ENCODE data around the gene GTPBP6. TPM values are rescaled to one million over a fixed set of nuclear protein-coding genes. Genes with fewer than 3 reads are reported as not detected.
"Not testable (repeated sequence)": the region's sequence is repeated elsewhere in the genome, so short reads cannot be mapped to it uniquely, and the experiment has no call there.

The GTPBP6 gene
- total RNA-seq, 2 donors from 2014 or later = 47.2 to 53.6 TPM

DNA sequence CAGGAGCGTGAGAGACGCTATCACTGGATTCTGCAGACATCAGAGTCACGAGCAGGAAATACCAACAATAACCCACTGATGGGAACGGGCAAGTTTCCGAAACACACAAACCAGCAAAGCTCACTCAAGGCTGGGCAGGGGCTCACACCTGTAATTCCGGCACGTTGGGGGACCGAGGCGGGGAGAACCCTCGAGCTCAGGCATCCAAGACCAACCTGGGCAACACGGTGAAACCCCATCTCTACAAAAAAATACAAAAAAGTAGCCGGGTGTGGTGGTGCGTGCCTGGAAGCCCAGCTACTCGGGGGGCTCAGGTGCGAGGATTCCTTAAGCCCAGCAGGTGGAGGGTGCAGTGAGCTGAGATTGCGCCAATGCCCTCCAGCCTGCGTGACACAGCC, 17.2 kb upstream of the GTPBP6 start:
- H3K27ac Mint-ChIP-seq = no peak overlapping the region
- H3K4me3 Mint-ChIP-seq = no peak overlapping the region
- DNase-seq = no peak
- no peak for ATAC-seq (replicated peaks in 1 of 2)
- H3K36me3 Mint-ChIP-seq (ENCODE audit: insufficient read depth in 2 of 2) = peaks cover 4 to 7% of the 10 kb centered on the region in 2 donors
- no peaks in the 10 kb centered on the region for H3K4me1 Mint-ChIP-seq (ENCODE audit: low read depth)
- H3K9me3 Mint-ChIP-seq = no peaks in the 10 kb centered on the region
- H3K27me3 Mint-ChIP-seq (ENCODE audit: low read depth) = no peaks in the 10 kb centered on the region

DNA sequence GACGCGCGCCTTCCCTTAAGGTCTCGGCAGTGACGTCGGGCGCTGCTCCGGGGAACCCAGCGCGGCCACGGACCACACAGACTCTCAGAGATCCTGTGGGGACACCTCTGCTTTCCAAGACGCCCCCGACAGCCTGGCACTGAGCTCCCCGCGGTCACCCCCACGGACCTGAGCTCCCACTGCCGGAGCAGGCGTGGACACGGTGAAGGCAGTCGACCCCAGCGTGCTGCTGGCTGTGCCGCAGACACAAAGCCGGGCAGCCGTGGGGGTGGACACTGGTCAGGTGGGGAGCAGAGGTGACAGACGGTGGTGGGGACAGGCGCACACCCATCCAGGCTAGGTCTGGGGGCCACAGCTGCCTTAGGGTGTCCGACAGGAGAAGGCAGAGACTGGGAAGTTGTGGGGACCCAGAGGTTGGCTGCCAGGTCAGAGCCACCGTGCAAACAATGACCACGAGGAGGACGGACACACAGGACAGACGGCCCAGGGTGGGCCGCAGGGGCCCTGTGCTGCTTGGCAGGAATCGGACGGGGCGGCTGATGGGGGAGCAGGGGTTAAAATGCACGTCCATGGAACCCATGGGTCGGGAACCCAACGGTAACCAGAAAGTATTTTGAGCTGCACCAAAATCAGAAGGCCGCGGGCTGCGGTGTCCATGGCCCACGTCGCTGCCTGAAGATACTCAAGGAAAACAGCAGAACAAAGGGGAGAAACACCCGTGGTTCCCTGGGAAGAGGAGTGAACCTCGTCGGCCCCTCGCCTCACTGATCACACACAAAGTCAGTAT, 16.6 kb upstream of the GTPBP6 start:
- Mint-ChIP-seq H3K4me1 (ENCODE audit: low read depth) (no peaks in the 10 kb centered on the region), H3K27ac (no peak overlapping the region), H3K36me3 (ENCODE audit: insufficient read depth in 2 of 2) (peaks cover 2 to 7% of the 10 kb centered on the region in 2 donors), H3K27me3 (ENCODE audit: low read depth) (no peaks in the 10 kb centered on the region), H3K4me3 (no peak overlapping the region), H3K9me3 (no peaks in the 10 kb centered on the region)
- DNase-seq (no peak), ATAC-seq (replicated peaks in 1 of 2) (no peak)

DNA sequence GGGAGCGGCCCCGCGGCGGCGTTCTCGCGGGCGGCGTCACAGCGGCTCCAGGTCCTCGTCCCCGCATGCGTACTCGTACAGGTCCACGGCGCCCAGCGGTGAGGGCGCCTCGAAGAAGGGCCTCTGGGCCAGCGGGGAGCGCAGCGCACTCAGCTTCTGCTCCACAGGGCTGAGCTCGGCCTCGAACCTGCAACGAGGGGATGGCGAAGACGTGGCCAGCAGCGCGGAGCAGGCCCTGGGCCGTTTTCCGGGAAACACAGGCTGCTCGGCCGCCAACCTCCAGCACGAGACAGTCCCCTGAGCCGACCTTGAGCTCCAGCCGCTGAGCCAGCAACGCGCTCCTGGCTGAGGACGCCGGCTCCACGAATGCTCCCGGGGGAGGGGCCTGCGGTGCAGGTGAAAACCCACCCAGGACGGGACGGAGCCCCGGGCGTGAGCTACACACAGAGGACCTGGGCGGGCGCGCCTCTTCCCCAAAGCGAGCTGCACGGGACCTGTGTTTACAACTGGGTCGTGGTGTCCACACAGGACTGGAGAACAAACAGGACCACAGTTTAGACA, 15.8 kb upstream of the GTPBP6 start:
- no peak for DNase-seq
- no peak overlapping the region for H3K27ac Mint-ChIP-seq
- peaks cover 2 to 7% of the 10 kb centered on the region in 2 donors for H3K36me3 Mint-ChIP-seq (ENCODE audit: insufficient read depth in 2 of 2)
- ATAC-seq (replicated peaks in 1 of 2) = no peak
- H3K4me3 Mint-ChIP-seq = no peak overlapping the region
- H3K4me1 Mint-ChIP-seq (ENCODE audit: low read depth) = no peaks in the 10 kb centered on the region
- H3K9me3 Mint-ChIP-seq = no peaks in the 10 kb centered on the region
- H3K27me3 Mint-ChIP-seq (ENCODE audit: low read depth) = no peaks in the 10 kb centered on the region

DNA sequence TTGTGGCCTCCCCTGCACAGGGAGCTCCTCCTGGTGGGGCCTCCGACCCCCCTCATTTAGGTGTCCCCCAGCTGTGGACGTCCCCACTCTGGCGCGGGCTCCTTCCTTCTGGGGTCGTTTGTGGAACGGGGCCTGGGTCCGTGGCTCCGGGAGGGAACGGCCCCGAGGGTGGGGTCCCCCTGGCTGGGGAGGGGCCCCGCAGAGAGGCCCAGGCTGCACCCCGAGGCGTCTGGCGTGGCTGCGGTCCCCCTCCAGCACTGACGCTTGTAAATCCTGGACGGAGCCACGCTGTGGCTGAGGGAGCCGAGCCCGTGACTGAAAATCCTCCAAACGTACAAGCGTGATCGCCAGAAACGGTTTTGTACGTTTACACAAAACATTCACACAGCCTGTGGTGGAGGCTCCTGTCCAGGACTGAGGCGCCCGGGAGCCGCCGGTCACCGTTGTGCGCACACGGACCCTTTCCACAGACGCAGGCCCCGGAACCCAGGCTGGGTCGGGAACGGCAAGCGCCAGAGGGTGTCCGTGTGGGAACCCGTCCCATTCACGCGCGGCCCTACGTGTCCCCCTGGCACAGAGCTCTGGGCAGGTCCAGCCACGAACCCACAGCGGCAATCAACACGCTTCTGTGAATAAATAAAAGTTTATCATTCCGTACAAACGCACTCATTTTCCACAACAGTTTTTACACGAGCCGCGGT, 15.2 kb upstream of the GTPBP6 start:
- DNase-seq = no peak
- no peaks in the 10 kb centered on the region for H3K9me3 Mint-ChIP-seq
- peak overlapping the region in 1 of 2 donors; percentile 31 for H3K4me3 Mint-ChIP-seq
- H3K27ac Mint-ChIP-seq = no peak overlapping the region
- H3K27me3 Mint-ChIP-seq (ENCODE audit: low read depth) = no peaks in the 10 kb centered on the region
- peaks cover 2 to 7% of the 10 kb centered on the region in 2 donors for H3K36me3 Mint-ChIP-seq (ENCODE audit: insufficient read depth in 2 of 2)
- ATAC-seq (replicated peaks in 1 of 2) = no peak
- no peaks in the 10 kb centered on the region for H3K4me1 Mint-ChIP-seq (ENCODE audit: low read depth)

DNA sequence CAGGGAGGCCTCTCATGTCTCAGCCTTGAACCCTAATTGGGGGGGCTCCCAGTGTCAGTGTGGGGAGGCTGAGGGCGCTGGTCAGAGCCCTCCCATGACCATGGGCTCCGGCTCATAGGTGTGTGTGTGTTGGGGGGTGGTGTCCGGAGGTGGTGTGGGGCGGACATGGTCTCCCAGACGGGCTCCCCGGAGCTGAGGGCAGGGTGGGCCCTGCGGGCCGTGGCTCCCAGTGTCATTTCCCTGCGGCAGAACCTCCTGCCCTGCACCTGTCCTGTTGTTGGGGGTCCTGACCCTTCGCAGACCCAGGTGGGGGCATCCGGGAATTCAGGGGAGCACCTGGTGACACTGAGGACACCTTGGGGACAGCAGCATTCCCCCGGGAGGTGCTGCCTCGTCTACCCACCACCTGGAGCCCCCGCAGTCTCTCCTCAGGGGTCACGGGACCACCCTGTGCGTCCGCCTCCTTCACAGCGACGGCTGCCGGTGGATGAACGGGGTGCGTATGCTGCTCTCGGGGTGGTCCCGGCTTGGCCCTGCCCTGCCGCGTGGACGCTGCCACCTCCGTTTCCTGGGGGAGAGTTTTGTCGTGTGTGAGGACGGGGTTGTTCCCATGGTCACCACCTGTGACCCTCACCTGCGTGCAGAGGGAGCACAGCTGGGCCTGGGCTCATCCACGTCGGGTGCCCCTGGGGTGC, 14.5 kb upstream of the GTPBP6 start:
- H3K4me3 Mint-ChIP-seq = peak overlapping the region in 1 of 2 donors; percentile 31
- no peaks in the 10 kb centered on the region for H3K4me1 Mint-ChIP-seq (ENCODE audit: low read depth)
- DNase-seq (no peak), ATAC-seq (replicated peaks in 1 of 2) (no peak)
- no peaks in the 10 kb centered on the region for H3K9me3 Mint-ChIP-seq
- H3K36me3 Mint-ChIP-seq (ENCODE audit: insufficient read depth in 2 of 2) = peaks cover 2 to 7% of the 10 kb centered on the region in 2 donors
- no peaks in the 10 kb centered on the region for H3K27me3 Mint-ChIP-seq (ENCODE audit: low read depth)
- H3K27ac Mint-ChIP-seq = no peak overlapping the region

DNA sequence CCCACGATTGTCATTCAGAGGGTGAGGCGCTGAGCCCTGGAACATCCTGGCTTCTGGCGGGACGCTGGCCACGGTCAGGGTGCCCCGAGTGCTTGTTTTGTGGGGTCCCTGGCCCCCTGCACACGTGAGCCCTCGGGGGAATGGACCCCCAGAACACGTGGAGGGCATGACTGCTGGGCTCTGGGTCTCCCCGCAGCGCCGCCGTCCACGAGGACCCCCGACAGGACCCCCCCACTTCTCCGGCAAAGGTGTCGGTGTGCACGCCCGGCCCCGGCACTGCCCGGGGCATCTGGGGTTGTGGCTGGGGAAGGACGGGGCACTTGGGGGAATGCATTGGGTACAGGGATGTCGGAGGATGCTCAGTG, 13.9 kb upstream of the GTPBP6 start:
- DNase-seq (no peak), ATAC-seq (replicated peaks in 1 of 2) (no peak)
- peaks cover 2 to 5% of the 10 kb centered on the region in 2 donors for H3K36me3 Mint-ChIP-seq (ENCODE audit: insufficient read depth in 2 of 2)
- no peaks in the 10 kb centered on the region for H3K27me3 Mint-ChIP-seq (ENCODE audit: low read depth)
- no peaks in the 10 kb centered on the region for H3K9me3 Mint-ChIP-seq
- H3K4me1 Mint-ChIP-seq (ENCODE audit: low read depth) = no peaks in the 10 kb centered on the region
- H3K27ac Mint-ChIP-seq = no peak overlapping the region
- H3K4me3 Mint-ChIP-seq = no peak overlapping the region

DNA sequence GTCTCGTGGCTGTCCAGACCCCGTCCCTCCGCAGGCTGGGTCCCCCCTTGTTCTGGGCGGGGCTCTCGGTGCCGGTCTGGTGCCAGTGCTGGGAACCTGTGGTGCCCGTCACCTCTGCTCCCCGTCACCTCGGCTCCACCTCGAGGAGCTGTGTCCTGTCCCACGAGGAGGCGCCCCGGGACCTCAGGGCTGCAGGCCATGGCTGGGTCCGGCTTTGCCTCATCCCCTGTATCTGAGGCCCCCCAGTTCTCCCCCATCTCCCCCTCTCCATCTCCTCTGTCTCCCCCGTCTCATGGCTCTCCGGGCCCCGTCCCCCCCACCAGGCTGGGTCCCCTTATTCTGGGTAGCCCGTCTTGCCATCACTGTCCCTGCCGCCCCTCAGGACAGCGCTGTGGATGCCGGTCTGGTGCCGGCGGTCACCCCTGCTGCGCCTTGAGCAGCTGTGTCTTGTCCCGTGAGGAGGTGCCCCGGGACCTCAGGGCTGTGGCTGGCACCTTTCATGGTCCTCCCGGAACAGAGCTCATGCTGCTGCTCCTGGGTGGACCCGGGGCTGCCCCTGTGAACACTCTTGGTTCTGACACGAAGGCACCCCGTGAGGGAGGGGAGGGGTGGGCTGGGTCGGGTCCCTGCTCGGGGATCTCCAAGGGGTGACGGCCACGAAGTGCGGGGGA, 13.4 kb upstream of the GTPBP6 start:
- no peak for ATAC-seq (replicated peaks in 1 of 2)

DNA sequence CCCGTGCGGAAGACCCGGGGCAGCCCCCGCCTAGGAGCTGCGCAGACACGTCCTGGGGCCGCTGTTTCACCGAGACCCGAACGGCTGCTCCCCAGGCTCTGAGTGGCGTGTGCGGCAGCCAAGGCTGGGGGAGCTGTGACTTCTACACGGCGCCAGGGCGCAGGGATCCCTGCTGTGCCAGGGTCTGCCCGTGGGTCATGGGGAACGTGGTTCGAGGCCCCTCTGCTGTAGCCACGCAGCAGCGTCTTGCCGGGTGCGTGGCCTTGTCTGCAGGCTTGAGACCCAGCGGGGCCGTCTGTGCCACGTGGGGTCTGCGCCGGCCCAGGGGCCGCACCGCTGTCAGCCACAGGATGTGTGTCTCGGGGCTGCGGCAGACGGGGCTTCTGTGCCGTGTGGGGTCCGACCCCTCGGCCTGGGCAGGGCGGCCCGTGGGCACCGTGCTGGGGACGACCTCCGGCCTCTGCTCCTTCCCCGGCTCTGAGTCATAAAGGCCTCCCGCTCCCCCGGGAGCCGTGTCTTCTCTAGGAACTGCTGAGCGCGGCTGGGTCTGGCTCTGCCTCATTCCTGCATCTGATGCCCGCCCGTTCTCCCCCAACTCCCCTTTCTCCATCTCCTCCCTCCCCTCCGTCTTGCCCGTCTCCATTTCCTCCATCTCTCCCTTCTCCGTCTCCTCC, 12.7 kb upstream of the GTPBP6 start:
- Mint-ChIP-seq H3K27me3 (ENCODE audit: low read depth) (no peaks in the 10 kb centered on the region), H3K4me1 (ENCODE audit: low read depth) (no peaks in the 10 kb centered on the region), H3K9me3 (no peaks in the 10 kb centered on the region), H3K36me3 (ENCODE audit: insufficient read depth in 2 of 2) (peaks cover 0 to 2% of the 10 kb centered on the region in 2 donors), H3K27ac (no peak overlapping the region), H3K4me3 (peak overlapping the region in 1 of 2 donors; percentile 43)
- ATAC-seq (replicated peaks in 1 of 2) (peak; percentile 59 to 65), DNase-seq (peak; percentile 14 to 27)

More for the DNA sequence above, 13.4 kb upstream of the GTPBP6 start:
- H3K4me1 Mint-ChIP-seq (ENCODE audit: low read depth) = no peaks in the 10 kb centered on the region
- peak overlapping the region in 1 of 2 donors; percentile 43 for H3K4me3 Mint-ChIP-seq
- no peaks in the 10 kb centered on the region for H3K9me3 Mint-ChIP-seq
- no peak overlapping the region for H3K27ac Mint-ChIP-seq
- H3K36me3 Mint-ChIP-seq (ENCODE audit: insufficient read depth in 2 of 2) = peaks cover 2% of the 10 kb centered on the region in 2 donors
- DNase-seq = no peak
- no peaks in the 10 kb centered on the region for H3K27me3 Mint-ChIP-seq (ENCODE audit: low read depth)

DNA sequence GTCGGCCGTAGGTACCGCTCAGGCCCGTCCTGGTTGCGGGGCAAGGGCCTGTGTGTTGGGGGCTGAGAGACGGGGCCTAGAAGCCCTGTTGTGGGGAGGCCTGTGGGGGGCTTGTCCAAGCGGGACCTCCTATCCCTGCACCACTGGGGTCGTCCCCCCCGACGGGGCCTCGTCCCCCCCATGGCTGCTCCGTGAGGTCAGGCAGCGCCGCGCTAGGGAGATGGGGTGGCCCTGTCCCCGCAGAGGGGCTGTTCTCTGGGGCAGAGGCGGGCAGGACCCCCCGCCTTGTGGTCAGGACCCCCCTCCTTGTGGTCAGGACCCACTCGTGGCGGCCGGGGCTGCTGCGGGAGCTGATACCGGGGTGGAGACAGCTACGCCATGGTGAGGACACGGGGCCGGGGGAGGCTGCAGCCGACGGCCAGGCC, 12.1 kb upstream of the GTPBP6 start:
- H3K4me1 Mint-ChIP-seq (ENCODE audit: low read depth) = no peaks in the 10 kb centered on the region
- ATAC-seq (replicated peaks in 1 of 2) = peak; percentile 12 to 14
- DNase-seq = no peak

DNA sequence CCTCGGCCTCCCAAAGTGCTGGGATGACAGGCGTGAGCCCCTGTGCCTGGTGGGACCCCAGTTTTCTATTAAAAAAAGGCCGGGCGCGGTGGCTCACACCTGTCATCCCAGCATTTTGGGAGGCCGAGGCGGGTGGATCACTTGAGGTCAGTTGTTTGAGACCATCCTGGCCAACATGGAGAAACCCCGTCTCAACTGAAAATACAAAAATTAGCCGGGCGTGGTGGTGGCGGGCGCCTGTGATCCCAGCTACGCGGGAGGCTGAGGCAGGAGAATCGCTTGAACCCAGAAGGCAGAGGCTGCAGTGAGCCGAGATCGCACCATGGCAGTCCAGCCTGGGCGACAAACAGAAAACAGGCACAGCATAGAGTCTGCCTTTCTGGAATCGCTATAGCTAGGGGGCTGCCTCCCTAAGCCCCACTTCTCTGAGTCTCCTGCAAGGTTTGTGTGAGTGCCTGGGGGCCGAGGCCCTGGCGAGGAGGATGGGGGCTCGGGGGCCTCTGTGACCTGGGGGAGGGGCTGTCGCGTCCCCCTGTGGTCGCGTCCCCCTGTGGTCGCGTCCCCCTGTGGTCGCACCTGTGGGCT, 11.6 kb upstream of the GTPBP6 start:
- H3K4me1 Mint-ChIP-seq (ENCODE audit: low read depth); H3K27ac Mint-ChIP-seq; H3K9me3 Mint-ChIP-seq; H3K4me3 Mint-ChIP-seq; H3K27me3 Mint-ChIP-seq (ENCODE audit: low read depth); ATAC-seq (replicated peaks in 1 of 2); H3K36me3 Mint-ChIP-seq (ENCODE audit: insufficient read depth in 2 of 2); DNase-seq: not testable (repeated sequence)

More for the DNA sequence above, 12.1 kb upstream of the GTPBP6 start:
- peaks cover 0 to 2% of the 10 kb centered on the region in 2 donors for H3K36me3 Mint-ChIP-seq (ENCODE audit: insufficient read depth in 2 of 2)
- H3K4me3 Mint-ChIP-seq = no peak overlapping the region
- H3K27ac Mint-ChIP-seq = no peak overlapping the region
- no peaks in the 10 kb centered on the region for H3K9me3 Mint-ChIP-seq
- no peaks in the 10 kb centered on the region for H3K27me3 Mint-ChIP-seq (ENCODE audit: low read depth)

DNA sequence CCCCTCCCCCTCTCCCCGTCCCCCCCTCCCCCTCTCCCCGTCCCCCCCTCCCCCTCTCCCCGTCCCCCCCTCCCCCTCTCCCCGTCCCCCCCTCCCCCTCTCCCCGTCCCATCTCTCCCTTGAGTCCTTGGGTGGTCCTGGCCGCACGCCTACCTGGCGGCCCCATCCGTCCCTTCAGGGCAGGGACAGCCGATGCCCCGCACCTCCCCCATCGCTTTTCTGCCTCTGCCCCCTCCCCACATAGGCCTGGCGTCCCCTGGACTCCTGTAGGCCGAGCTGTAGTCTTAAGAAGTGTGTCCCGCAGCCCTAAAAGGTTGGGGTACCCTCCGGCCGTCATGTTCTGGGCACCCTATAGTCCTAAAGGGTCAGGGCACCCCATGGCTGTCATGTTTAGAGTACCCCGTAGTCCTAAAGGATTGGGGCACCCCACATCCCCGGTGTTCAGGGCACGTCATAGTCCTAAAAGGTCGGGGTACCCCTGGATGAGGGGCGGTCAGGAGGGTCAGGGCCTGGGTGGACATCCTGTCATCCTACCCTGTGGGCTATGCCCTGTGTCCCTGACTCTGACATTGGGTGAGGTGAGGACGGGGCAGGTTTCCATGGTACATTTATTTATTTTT, 10.8 kb upstream of the GTPBP6 start:
- no peaks in the 10 kb centered on the region for H3K36me3 Mint-ChIP-seq (ENCODE audit: insufficient read depth in 2 of 2)
- H3K9me3 Mint-ChIP-seq = no peaks in the 10 kb centered on the region
- no peak for DNase-seq
- no peak overlapping the region for H3K4me3 Mint-ChIP-seq
- no peaks in the 10 kb centered on the region for H3K27me3 Mint-ChIP-seq (ENCODE audit: low read depth)
- no peaks in the 10 kb centered on the region for H3K4me1 Mint-ChIP-seq (ENCODE audit: low read depth)
- H3K27ac Mint-ChIP-seq = no peak overlapping the region
- ATAC-seq (replicated peaks in 1 of 2) = no peak

Measured in activated T-cell treated with anti-CD3 and anti-CD28 coated beads, Interleukin-2, amount 50 U/mL, for 72 hours (primary cell).